GM12864 (cell line): ENCODE data around the gene FUZ.

Source experiments
- DNase-seq: peaks from one replicate; pipeline ENCODE4 v3.0.0-alpha.2; 2011; ENCODE audit warnings: low read depth
- H3K4me3 ChIP-seq: 2 replicates; pipeline ENCODE4 v1.5.1; 2011; ENCODE audit warnings: mild to moderate bottlenecking, low read depth, low read length, control low read depth
- TF ChIP-seq, protein P1 (sequence below): IDR thresholded peaks from 2 replicates; pipeline ENCODE4 v1.5.1; 2011; ENCODE audit warnings: low read depth, mild to moderate bottlenecking, moderate library complexity, low read length, control low read depth, inconsistent platforms; ENCODE audit errors: missing control alignments

The FUZ gene

GRCh38 chr19:49844138-49845095, 31.3 kb upstream of the FUZ start:
- H3K4me3 ChIP-seq: no peak overlapping the region
- no peak for DNase-seq

DNA sequence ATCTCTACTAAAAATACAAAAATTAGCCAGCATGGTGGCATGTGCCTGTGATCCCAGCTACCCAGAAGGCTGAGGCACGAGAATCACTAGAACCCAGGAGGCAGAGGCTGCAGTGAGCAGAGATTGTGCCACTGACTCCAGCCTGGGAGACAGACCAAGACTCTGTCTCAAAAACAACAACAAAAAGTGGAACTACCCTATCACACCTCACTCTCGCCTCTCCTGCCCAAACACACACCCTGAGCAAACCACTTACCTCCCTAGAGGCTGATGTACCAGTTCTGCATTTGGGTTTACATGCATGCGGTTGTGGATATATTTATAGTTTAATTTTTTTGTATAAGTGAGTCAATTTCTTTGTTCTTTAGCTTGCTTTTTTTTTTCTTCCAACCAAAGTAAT, 30.2 kb upstream of the FUZ start:
- DNase-seq: peak; percentile 39
- TF ChIP-seq, protein P1, sequence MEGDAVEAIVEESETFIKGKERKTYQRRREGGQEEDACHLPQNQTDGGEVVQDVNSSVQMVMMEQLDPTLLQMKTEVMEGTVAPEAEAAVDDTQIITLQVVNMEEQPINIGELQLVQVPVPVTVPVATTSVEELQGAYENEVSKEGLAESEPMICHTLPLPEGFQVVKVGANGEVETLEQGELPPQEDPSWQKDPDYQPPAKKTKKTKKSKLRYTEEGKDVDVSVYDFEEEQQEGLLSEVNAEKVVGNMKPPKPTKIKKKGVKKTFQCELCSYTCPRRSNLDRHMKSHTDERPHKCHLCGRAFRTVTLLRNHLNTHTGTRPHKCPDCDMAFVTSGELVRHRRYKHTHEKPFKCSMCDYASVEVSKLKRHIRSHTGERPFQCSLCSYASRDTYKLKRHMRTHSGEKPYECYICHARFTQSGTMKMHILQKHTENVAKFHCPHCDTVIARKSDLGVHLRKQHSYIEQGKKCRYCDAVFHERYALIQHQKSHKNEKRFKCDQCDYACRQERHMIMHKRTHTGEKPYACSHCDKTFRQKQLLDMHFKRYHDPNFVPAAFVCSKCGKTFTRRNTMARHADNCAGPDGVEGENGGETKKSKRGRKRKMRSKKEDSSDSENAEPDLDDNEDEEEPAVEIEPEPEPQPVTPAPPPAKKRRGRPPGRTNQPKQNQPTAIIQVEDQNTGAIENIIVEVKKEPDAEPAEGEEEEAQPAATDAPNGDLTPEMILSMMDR: no peak
- no peak overlapping the region for H3K4me3 ChIP-seq

More at GRCh38 chr19:49844138-49845095, 31.3 kb upstream of the FUZ start:
- TF ChIP-seq, protein P1: no peak

- H3K4me3 ChIP-seq: no peak overlapping the region
- TF ChIP-seq, protein P1: no peak
- no peak for DNase-seq
These were observed 27.7 kb upstream of the FUZ start for GRCh38 chr19:49840736-49841249.

- no peak for DNase-seq
- no peak overlapping the region for H3K4me3 ChIP-seq
- TF ChIP-seq, protein P1: no peak
These were observed 27.2 kb upstream of the FUZ start for GRCh38 chr19:49840321-49840720.

DNA sequence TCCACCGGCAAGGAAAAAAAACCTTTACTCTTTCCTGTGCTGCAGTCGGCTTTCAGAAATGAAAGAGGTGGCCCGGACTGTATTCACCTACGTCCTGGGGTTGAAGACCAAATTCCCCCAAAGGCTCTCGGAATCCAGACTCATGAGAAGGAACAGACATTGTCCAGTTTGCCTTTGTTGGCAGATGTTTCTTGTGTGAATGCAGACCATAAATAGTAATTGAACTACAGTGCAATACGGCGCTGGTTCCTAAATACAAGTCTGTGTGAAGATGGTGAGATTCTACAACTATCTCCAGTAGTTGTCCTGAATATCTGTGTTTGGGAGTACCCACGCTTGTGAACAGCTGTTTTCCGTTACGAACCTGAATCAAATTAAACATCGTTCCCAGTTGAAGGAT, 26.6 kb upstream of the FUZ start:
- TF ChIP-seq, protein P1: no peak
- H3K4me3 ChIP-seq: no peak overlapping the region
- DNase-seq: no peak

- no peak overlapping the region for H3K4me3 ChIP-seq
- no peak for DNase-seq
- TF ChIP-seq, protein P1: no peak
These were observed 25.9 kb upstream of the FUZ start for GRCh38 chr19:49838885-49839588.
